Loucy (cell line): Measurements from ENCODE around the gene TAS2R13.

Experiments
- H2AFZ ChIP-seq: fragments of 200-600 bp; sonication (generic); 2 replicates; pipeline ENCODE4 v1.6.0; 2016; ENCODE audit warnings: antibody characterized with exemption, mild to moderate bottlenecking, low read length, moderate library complexity
- H3F3A ChIP-seq: fragments of 200-600 bp; 2 replicates; pipeline ENCODE4 v1.6.0; 2016; ENCODE audit warnings: antibody characterized with exemption, low read depth, mild to moderate bottlenecking
- H3K27me3 ChIP-seq: fragments of 200-600 bp; sonication (generic); 2 replicates; pipeline ENCODE4 v1.6.1; 2014; ENCODE audit warnings: low read length, mild to moderate bottlenecking; ENCODE audit not compliant: insufficient read depth, poor library complexity, severe bottlenecking
- H3K36me3 ChIP-seq: fragments of 200-600 bp; sonication (generic); 2 replicates; pipeline ENCODE4 v1.6.1; 2016; ENCODE audit warnings: low read length; ENCODE audit not compliant: insufficient read depth
- H3K4me1 ChIP-seq: fragments of 200-600 bp; sonication (generic); 2 replicates; pipeline ENCODE4 v1.5.1; 2014; ENCODE audit warnings: low read length, mild to moderate bottlenecking; ENCODE audit not compliant: insufficient read depth, poor library complexity, severe bottlenecking
- H3K4me2 ChIP-seq: fragments of 200-600 bp; sonication (generic); 2 replicates; pipeline ENCODE4 v1.6.0; 2014; ENCODE audit warnings: antibody characterized with exemption, low read length, low read depth, mild to moderate bottlenecking; ENCODE audit not compliant: poor library complexity, severe bottlenecking
- H3K4me3 ChIP-seq: fragments of 200-600 bp; sonication (generic); 2 replicates; pipeline ENCODE4 v1.5.1; 2014; ENCODE audit warnings: low read length, mild to moderate bottlenecking, mixed read lengths; ENCODE audit not compliant: poor library complexity, severe bottlenecking
- H3K79me2 ChIP-seq: fragments of 200-600 bp; sonication (generic); 2 replicates; pipeline ENCODE4 v1.6.1; 2014; ENCODE audit warnings: low read length; ENCODE audit not compliant: insufficient read depth
- H3K9ac ChIP-seq: fragments of 200-600 bp; sonication (generic); 2 replicates; pipeline ENCODE4 v1.6.0; 2014; ENCODE audit warnings: mild to moderate bottlenecking, low read depth, low read length, moderate library complexity; ENCODE audit not compliant: poor library complexity, severe bottlenecking
- H3K9me2 ChIP-seq: fragments of 200-600 bp; sonication (generic); replicated peaks from 2 replicates; pipeline ENCODE4 v1.6.1; 2016; ENCODE audit warnings: low read depth, low read length, mixed read lengths
- H3K9me3 ChIP-seq: fragments of 200-600 bp; sonication (generic); 2 replicates; pipeline ENCODE4 v1.6.1; 2014; ENCODE audit warnings: mild to moderate bottlenecking, antibody characterized with exemption, low read length, low read depth; ENCODE audit not compliant: insufficient read depth
- H4K20me1 ChIP-seq: fragments of 200-600 bp; sonication (generic); 2 replicates; pipeline ENCODE4 v1.6.0; 2014; ENCODE audit warnings: antibody characterized with exemption, low read length, mild to moderate bottlenecking; ENCODE audit not compliant: insufficient read depth, poor library complexity, severe bottlenecking
- EZH2phosphoT487 ChIP-seq: fragments of 200-600 bp; IDR thresholded peaks from 2 replicates; pipeline ENCODE4 v1.6.1; 2018; ENCODE audit warnings: antibody characterized with exemption, mild to moderate bottlenecking, moderate library complexity, borderline replicate concordance
- TF ChIP-seq, protein P1 (sequence below): fragments of 200-600 bp; sonication (generic); conservative IDR thresholded peaks from 2 replicates; pipeline ENCODE4 v1.5.1; 2014; ENCODE audit warnings: mild to moderate bottlenecking, antibody characterized with exemption, low read length

TAS2R13 gene

DNA sequence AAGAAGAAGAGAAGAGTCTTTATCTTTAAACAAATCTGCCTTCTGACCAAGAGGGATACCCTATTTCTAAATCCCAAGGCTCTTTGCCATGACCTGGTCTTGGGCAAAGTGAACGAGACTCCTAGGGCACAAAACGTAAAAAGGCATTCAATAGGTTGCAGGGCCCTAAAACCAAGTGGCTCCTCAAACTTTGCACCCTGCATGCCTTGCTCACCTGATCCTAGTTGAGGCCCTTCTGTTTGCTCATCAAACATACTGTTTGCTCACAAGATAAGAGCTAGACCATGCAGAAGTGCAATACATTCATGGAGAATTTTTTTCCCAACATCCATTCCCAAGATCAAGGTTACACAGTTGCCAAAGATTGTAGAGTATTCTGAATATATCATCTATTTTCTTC lies 17.4 kb downstream of the TAS2R13 start:
- TF ChIP-seq, protein P1, sequence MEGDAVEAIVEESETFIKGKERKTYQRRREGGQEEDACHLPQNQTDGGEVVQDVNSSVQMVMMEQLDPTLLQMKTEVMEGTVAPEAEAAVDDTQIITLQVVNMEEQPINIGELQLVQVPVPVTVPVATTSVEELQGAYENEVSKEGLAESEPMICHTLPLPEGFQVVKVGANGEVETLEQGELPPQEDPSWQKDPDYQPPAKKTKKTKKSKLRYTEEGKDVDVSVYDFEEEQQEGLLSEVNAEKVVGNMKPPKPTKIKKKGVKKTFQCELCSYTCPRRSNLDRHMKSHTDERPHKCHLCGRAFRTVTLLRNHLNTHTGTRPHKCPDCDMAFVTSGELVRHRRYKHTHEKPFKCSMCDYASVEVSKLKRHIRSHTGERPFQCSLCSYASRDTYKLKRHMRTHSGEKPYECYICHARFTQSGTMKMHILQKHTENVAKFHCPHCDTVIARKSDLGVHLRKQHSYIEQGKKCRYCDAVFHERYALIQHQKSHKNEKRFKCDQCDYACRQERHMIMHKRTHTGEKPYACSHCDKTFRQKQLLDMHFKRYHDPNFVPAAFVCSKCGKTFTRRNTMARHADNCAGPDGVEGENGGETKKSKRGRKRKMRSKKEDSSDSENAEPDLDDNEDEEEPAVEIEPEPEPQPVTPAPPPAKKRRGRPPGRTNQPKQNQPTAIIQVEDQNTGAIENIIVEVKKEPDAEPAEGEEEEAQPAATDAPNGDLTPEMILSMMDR, result no peak
- no peak for TF ChIP-seq EZH2phosphoT487
- Histone ChIP-seq H4K20me1 (no peaks in the 10 kb centered on the region), H2AFZ (no peak overlapping the region), H3K79me2 (no peaks in the 10 kb centered on the region), H3K36me3 (no peaks in the 10 kb centered on the region), H3F3A (no peaks in the 10 kb centered on the region), H3K4me3 (no peak overlapping the region), H3K27me3 (no peaks in the 10 kb centered on the region), H3K9me3 (no peaks in the 10 kb centered on the region), H3K9ac (no peak overlapping the region), H3K9me2 (no peaks in the 10 kb centered on the region), H3K4me1 (no peaks in the 10 kb centered on the region), H3K4me2 (no peak overlapping the region)

DNA sequence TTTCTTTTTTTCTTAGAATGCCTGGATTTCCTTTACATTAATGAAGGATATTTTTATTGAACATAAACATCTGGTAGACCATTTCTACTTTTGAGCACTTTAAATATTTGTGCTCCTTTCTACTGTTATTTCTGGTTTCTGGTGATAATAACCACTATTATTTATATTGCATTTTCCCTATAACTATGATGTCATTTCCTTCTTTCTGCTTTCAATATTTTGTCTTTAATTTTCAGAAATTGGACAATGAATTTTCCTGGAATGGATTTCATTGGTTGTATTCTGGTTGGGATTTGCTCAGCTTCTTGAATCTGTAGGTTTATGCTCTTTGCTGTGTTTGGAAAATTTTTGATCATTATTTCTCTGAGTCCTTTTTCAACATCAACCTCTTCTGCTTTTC lies 20.1 kb downstream of the TAS2R13 start:
- no peak overlapping the region for H3K9ac ChIP-seq
- TF ChIP-seq, protein P1, result no peak
- TF ChIP-seq EZH2phosphoT487, result no peak
- no peak overlapping the region for H2AFZ ChIP-seq

DNA sequence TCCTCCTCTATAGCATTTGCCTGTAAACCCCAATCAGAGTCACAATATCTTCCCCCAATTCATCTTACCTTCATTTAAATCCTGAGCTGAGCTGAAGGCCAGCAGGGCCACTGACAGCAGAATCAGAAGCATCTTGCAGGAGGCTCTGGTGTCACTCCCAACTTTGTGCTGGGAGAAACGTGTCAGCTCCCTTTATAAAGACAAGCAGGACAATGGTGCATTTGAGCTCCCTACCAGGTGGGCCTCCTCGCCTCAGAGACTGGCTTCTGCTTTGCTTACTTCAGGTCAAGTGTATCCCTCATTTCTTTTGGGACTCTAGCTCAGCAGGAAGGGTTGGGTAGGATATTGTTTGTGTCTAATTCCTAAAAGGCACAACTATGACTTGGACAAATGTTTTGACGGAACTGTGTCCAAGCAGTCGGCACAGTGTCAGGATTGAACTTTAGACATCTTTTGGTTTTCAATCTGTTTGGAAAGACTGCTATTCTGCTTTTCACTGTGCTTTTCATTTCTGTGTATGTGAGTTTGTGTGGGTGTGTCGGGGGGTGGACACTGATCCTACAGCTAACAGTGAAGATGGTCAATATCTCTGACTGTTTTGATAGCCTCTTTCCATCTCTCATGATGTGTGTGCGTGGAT lies 25.2 kb downstream of the TAS2R13 start, which contains the start of gene PRH1:
PRH1 (minus strand) TSS at position 170 of the 640 bp plus-strand sequence; CDS start at position 132, 38 bp downstream.
- Histone ChIP-seq H3K9ac (no peak within 1 kb of the TSS), H3K79me2 (no peaks in the 10 kb centered on the region), H3K27me3 (no peaks in the 10 kb centered on the region), H3K4me1 (no peaks in the 10 kb centered on the region), H3K36me3 (no peaks in the 10 kb centered on the region), H3K4me2 (no peak within 1 kb of the TSS), H3F3A (no peaks in the 10 kb centered on the region), H2AFZ (no peak within 1 kb of the TSS), H3K9me2 (no peaks in the 10 kb centered on the region), H3K9me3 (no peaks in the 10 kb centered on the region), H3K4me3 (no peak within 1 kb of the TSS), H4K20me1 (no peaks in the 10 kb centered on the region)
- TF ChIP-seq EZH2phosphoT487, result no peak
- TF ChIP-seq, protein P1, result no peak

More for the DNA sequence above, 20.1 kb downstream of the TAS2R13 start:
- Histone ChIP-seq H3K36me3 (no peaks in the 10 kb centered on the region), H3K27me3 (no peaks in the 10 kb centered on the region), H3K4me3 (no peak overlapping the region), H3K79me2 (no peaks in the 10 kb centered on the region), H3F3A (no peaks in the 10 kb centered on the region), H3K9me2 (no peaks in the 10 kb centered on the region), H4K20me1 (no peaks in the 10 kb centered on the region), H3K4me2 (no peak overlapping the region), H3K4me1 (no peaks in the 10 kb centered on the region), H3K9me3 (no peaks in the 10 kb centered on the region)
